Breast epithelium (tissue), 3 donors: ENCODE results near the gene ETS2.

Experiments
- POLR2A ChIP-seq: fragments of 450-650 bp; IDR thresholded peaks from one replicate; pipeline ENCODE4 v1.6.1; 2016; ENCODE audit warnings: antibody characterized with exemption, mild to moderate bottlenecking, moderate library complexity
- POLR2AphosphoS5 ChIP-seq, 3 donors: sonication (generic); formaldehyde crosslinking; IDR thresholded peaks; one replicate each; pipeline ENCODE4 v1.6.1; 2017; ENCODE audit warnings: antibody characterized with exemption in 3 of 3
- TF ChIP-seq, protein P1 (sequence below), 3 donors: fragments of 450-650 bp; IDR thresholded peaks; one replicate each; pipeline ENCODE4 v1.5.1; 2016 to 2017; ENCODE audit warnings: antibody characterized with exemption in 3 of 3, mild to moderate bottlenecking in 3 of 3, moderate library complexity in 3 of 3

DNA sequence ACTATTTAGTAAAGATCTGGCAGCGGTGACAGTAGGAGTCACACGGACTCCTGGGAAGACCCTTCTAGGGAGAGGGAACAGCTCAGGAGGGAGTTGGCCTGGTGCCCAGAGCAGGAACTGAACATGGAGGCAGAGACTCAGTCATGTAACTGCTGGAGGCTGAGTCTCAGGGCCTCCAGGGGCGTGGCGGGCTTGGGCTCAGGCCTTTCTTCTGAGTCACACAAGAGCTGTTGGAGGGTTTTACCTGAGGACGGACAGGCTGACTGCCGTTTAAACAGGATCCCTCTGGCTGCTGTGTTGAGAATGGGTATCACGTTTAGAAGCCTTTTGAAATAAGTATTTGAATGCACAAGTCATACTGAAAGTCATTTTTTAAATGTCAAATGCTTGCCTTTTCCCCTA, 7.2 kb upstream of the ETS2 start:
- TF ChIP-seq, protein P1, sequence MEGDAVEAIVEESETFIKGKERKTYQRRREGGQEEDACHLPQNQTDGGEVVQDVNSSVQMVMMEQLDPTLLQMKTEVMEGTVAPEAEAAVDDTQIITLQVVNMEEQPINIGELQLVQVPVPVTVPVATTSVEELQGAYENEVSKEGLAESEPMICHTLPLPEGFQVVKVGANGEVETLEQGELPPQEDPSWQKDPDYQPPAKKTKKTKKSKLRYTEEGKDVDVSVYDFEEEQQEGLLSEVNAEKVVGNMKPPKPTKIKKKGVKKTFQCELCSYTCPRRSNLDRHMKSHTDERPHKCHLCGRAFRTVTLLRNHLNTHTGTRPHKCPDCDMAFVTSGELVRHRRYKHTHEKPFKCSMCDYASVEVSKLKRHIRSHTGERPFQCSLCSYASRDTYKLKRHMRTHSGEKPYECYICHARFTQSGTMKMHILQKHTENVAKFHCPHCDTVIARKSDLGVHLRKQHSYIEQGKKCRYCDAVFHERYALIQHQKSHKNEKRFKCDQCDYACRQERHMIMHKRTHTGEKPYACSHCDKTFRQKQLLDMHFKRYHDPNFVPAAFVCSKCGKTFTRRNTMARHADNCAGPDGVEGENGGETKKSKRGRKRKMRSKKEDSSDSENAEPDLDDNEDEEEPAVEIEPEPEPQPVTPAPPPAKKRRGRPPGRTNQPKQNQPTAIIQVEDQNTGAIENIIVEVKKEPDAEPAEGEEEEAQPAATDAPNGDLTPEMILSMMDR (IDR thresholded peaks at IDR 0.05): no peak
- no peak for TF ChIP-seq POLR2A
- no peak for TF ChIP-seq POLR2AphosphoS5 (IDR thresholded peaks at IDR 0.05)
